ENCODE data around the gene MYB. TPM values are rescaled to one million over a fixed set of nuclear protein-coding genes. Genes with fewer than 3 reads are reported as not detected.
A peak's percentile ranks its signal among the peaks of the same experiment; 100 is the strongest.

Gene MYB
- total and polyA plus RNA-seq, 2 donors: 42.1 to 84.7 TPM

DNA sequence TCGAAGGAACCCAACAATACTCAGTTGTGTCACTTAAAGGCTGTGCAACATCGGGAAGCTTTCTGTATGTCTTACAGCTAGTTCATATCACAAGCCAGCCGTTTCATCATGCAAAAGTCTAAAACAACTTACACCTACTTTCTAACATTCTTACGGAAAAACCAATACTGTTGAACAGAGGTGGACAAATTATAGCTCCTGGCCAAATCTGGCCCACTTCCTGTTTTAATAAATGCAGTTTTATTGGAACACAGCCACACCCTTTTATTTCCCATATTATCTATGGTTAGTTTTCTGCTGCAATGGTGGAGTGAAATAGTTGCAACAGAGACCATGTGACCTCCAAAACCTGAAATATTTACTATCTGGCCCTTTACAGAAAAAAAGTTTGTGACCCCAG is 46.6 kb downstream of the MYB start:
- Histone ChIP-seq H3K27ac (ENCODE audit: low read depth in 1 of 2, low read length in 1 of 2) (no peak overlapping the region), H3K4me3 (ENCODE audit: low read length in 2 of 2) (no peak overlapping the region), H3K27me3 (ENCODE audit: control insufficient read depth in 2 of 2, insufficient read depth in 1 of 2, low read length in 1 of 2) (no peaks in the 10 kb centered on the region), H3K9me3 (ENCODE audit: control insufficient read depth in 2 of 2, insufficient read depth in 1 of 2, low read length in 1 of 2) (no peaks in the 10 kb centered on the region), H3K36me3 (ENCODE audit: control insufficient read depth in 2 of 2, insufficient read depth in 2 of 2, low read length in 1 of 2) (peaks cover 1 to 7% of the 10 kb centered on the region in 2 donors), H3K4me1 (ENCODE audit: control insufficient read depth in 2 of 2, insufficient read depth in 2 of 2, low read length in 2 of 2) (peaks cover 0 to 9% of the 10 kb centered on the region in 2 donors)
- DNase-seq (ENCODE audit: low read depth in 6 of 9, low spot score in 9 of 9): no peak
- 98% methylated on average over 4 of the region's 4 CpGs for WGBS

DNA sequence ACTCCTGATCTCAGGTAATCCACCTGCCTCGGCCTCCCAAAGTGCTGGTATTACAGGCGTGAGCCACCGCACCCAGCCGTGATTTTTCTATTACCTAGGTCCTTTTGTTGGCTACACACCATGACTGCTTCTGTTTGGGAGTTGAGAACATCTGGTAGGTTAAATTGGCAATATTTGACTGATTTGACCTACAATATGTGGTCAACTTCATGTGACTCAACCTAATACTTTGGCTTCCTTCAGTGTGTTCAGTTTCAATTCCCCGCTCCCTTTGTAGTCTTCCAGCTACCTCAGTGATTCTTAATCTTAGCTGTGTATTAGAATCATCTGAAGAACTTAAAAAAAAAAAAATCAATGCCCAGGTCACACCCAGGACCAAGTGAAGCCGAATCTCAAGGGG is 47.4 kb downstream of the MYB start:
- H3K27me3 ChIP-seq (ENCODE audit: control insufficient read depth in 2 of 2, insufficient read depth in 1 of 2, low read length in 1 of 2): no peaks in the 10 kb centered on the region
- 98% methylated on average over 6 of the region's 6 CpGs for WGBS
- no peak for DNase-seq (ENCODE audit: low read depth in 6 of 9, low spot score in 9 of 9)
- no peak overlapping the region for H3K4me3 ChIP-seq (ENCODE audit: low read length in 2 of 2)
- H3K27ac ChIP-seq (ENCODE audit: low read depth in 1 of 2, low read length in 1 of 2): no peak overlapping the region
- peaks cover 0 to 4% of the 10 kb centered on the region in 2 donors for H3K36me3 ChIP-seq (ENCODE audit: control insufficient read depth in 2 of 2, insufficient read depth in 2 of 2, low read length in 1 of 2)
- no peaks in the 10 kb centered on the region for H3K9me3 ChIP-seq (ENCODE audit: control insufficient read depth in 2 of 2, insufficient read depth in 1 of 2, low read length in 1 of 2)
- H3K4me1 ChIP-seq (ENCODE audit: control insufficient read depth in 2 of 2, insufficient read depth in 2 of 2, low read length in 2 of 2): peaks cover 0 to 3% of the 10 kb centered on the region in 2 donors

DNA sequence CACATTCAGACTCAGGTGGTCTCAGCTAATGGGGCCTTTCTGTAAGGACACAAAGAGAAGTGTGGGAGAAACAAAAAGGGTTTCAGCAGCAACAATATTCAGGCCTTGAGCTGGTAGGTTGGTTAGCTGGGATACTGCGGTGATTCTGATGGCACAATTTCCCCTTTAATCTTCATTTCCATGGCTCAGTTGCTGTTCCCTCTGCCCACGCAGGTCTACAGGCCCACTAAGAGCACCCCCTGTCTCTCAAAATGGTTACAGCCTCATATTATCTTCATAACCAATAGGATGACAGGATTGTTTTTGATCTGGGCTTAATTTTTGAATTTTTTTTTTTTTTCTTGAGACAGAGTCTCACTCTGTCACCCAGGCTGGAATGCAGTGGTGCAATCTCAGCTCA is 48.9 kb downstream of the MYB start:
- 94% methylated on average over 2 of the region's 2 CpGs for WGBS
- Histone ChIP-seq H3K27me3 (ENCODE audit: control insufficient read depth in 2 of 2, insufficient read depth in 1 of 2, low read length in 1 of 2) (no peaks in the 10 kb centered on the region), H3K4me1 (ENCODE audit: control insufficient read depth in 2 of 2, insufficient read depth in 2 of 2, low read length in 2 of 2) (peaks cover 3 to 12% of the 10 kb centered on the region in 2 donors), H3K4me3 (ENCODE audit: low read length in 2 of 2) (no peak overlapping the region), H3K27ac (ENCODE audit: low read depth in 1 of 2, low read length in 1 of 2) (no peak overlapping the region), H3K9me3 (ENCODE audit: control insufficient read depth in 2 of 2, insufficient read depth in 1 of 2, low read length in 1 of 2) (no peaks in the 10 kb centered on the region), H3K36me3 (ENCODE audit: control insufficient read depth in 2 of 2, insufficient read depth in 2 of 2, low read length in 1 of 2) (peaks cover 0 to 2% of the 10 kb centered on the region in 2 donors)
- no peak for DNase-seq (ENCODE audit: low read depth in 6 of 9, low spot score in 9 of 9)

DNA sequence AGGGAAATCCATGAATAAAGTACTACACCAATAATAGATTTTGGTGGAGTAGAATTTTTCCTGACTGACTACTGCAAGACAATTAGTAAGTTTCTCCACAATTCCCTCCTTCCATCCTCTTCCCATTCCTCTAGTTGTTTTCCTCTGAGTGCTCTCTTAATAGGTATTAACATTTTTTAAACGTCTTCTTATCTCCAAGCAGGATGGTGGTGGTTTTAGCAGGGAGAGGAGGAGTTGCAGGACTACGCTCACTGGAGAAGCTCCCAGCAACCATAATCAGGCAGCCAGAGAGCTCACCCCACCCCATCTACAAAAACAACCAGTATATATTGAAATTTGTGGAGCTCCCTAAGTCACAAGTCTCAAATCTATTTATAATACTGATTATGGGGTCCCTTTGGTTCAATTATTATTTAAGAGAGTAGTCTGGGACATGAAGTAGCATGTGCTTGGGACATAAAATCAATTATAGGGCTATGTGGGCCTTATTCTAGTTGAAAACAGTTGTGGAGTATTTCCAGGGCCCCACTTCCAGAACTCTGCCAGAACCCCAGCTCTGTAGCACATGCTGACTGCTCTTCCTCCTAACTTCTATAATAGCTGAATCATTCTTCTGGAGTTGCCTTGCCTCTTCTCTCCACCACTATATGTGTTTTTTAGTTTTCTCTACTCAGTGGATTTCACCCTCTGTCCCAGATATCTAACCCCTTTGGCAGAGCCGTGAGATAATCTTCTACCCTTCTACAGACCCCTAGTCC is 49.8 kb downstream of the MYB start:
- H3K36me3 ChIP-seq (ENCODE audit: control insufficient read depth in 2 of 2, insufficient read depth in 2 of 2, low read length in 1 of 2): peaks cover 0 to 2% of the 10 kb centered on the region in 2 donors
- H3K27ac ChIP-seq (ENCODE audit: low read depth in 1 of 2, low read length in 1 of 2): no peak overlapping the region
- peaks cover 6 to 21% of the 10 kb centered on the region in 2 donors for H3K4me1 ChIP-seq (ENCODE audit: control insufficient read depth in 2 of 2, insufficient read depth in 2 of 2, low read length in 2 of 2)
- no peaks in the 10 kb centered on the region for H3K9me3 ChIP-seq (ENCODE audit: control insufficient read depth in 2 of 2, insufficient read depth in 1 of 2, low read length in 1 of 2)
- H3K4me3 ChIP-seq (ENCODE audit: low read length in 2 of 2): no peak overlapping the region
- H3K27me3 ChIP-seq (ENCODE audit: control insufficient read depth in 2 of 2, insufficient read depth in 1 of 2, low read length in 1 of 2): no peaks in the 10 kb centered on the region
- 80% methylated on average over 3 of the region's 3 CpGs for WGBS
- DNase-seq (ENCODE audit: low read depth in 6 of 9, low spot score in 9 of 9): no peak

DNA sequence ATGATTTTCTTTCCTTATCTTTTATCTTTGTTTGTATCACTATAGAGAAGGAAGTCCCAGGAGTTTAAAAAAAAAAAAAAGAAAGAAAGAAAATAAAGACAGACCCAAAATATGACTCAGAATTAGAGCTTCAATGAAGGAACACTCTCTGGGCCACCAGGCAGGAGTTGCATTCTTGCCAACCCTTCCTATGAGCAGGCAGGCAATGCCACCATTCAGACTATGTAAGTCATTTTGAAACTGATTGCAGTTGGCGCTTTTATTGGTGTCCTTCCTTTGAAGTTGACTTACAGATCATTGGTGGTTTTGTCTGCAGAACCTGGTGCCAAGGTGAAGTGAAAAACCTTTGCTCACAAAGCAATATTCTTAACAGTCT is 50.3 kb downstream of the MYB start:
- H3K9me3 ChIP-seq (ENCODE audit: control insufficient read depth in 2 of 2, insufficient read depth in 1 of 2, low read length in 1 of 2): no peaks in the 10 kb centered on the region
- H3K4me1 ChIP-seq (ENCODE audit: control insufficient read depth in 2 of 2, insufficient read depth in 2 of 2, low read length in 2 of 2): peaks cover 9 to 25% of the 10 kb centered on the region in 2 donors
- no peak overlapping the region for H3K4me3 ChIP-seq (ENCODE audit: low read length in 2 of 2)
- WGBS: 93% methylated on average over 1 of the region's 1 CpG
- no peaks in the 10 kb centered on the region for H3K27me3 ChIP-seq (ENCODE audit: control insufficient read depth in 2 of 2, insufficient read depth in 1 of 2, low read length in 1 of 2)
- no peak for DNase-seq (ENCODE audit: low read depth in 6 of 9, low spot score in 9 of 9)
- no peak overlapping the region for H3K27ac ChIP-seq (ENCODE audit: low read depth in 1 of 2, low read length in 1 of 2)
- H3K36me3 ChIP-seq (ENCODE audit: control insufficient read depth in 2 of 2, insufficient read depth in 2 of 2, low read length in 1 of 2): peaks cover 0 to 2% of the 10 kb centered on the region in 2 donors

DNA sequence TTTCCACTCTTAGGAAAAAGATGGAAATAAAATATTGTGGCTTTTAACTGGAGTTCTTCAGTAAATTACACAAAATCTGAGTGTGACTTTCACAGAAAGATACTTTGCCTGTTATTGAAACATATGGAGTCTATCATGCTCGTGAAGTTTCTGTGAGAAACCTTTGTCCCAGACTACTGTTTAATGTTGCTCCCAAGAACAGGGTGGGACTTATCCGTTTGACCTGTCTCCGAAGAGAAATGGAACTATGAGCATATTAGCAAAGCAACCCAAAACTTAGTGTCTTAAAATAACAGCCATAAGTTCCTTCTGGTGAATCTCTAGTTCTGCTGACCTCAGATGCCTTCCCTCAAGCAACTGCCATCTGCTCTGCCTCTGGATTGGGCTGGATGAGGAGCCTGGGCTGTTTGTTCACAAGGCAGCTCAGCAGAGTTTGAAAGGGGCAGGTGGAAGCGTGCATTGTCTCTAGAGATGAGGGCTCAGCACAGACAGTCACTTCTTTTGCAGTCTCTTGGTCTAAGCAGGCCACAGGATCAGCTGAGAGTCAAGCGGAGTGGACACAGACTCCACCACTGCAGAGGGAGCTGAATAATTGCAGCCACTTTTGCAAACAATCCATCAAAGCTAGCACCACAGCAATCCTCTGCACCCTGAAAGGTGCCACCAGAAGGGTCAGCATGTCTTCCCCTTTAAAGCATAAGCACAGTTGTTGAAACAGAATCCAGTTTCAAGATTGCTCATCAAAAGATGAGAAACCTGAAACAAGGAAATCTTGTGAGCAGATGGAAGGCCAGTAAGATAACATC is 52.8 kb downstream of the MYB start:
- DNase-seq (ENCODE audit: low read depth in 6 of 9, low spot score in 9 of 9): peak in 1 of 9 donors; percentile 46
- WGBS: 75% methylated on average over 5 of the region's 5 CpGs
- Histone ChIP-seq H3K4me1 (ENCODE audit: control insufficient read depth in 2 of 2, insufficient read depth in 2 of 2, low read length in 2 of 2) (peaks cover 12 to 33% of the 10 kb centered on the region in 2 donors), H3K27me3 (ENCODE audit: control insufficient read depth in 2 of 2, insufficient read depth in 1 of 2, low read length in 1 of 2) (no peaks in the 10 kb centered on the region), H3K9me3 (ENCODE audit: control insufficient read depth in 2 of 2, insufficient read depth in 1 of 2, low read length in 1 of 2) (no peaks in the 10 kb centered on the region), H3K27ac (ENCODE audit: low read depth in 1 of 2, low read length in 1 of 2) (peak overlapping the region in 1 of 2 donors; percentile 43), H3K4me3 (ENCODE audit: low read length in 2 of 2) (no peak overlapping the region), H3K36me3 (ENCODE audit: control insufficient read depth in 2 of 2, insufficient read depth in 2 of 2, low read length in 1 of 2) (no peaks in the 10 kb centered on the region)

DNA sequence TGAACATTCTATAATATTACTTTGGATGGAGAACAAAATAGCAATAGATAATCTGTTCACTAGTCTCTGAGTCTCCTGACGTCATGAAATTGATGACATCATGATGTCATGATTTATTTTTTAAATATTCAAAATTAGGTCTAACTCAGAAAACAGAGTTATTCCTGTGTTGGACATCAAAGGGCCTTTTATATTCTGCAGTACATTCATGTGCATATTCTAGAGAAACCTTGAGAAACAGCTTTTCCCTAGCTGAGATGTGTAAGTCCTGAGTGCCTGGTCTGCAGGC is 53.3 kb downstream of the MYB start:
- H3K36me3 ChIP-seq (ENCODE audit: control insufficient read depth in 2 of 2, insufficient read depth in 2 of 2, low read length in 1 of 2): no peaks in the 10 kb centered on the region
- H3K27me3 ChIP-seq (ENCODE audit: control insufficient read depth in 2 of 2, insufficient read depth in 1 of 2, low read length in 1 of 2): no peaks in the 10 kb centered on the region
- no peak for DNase-seq (ENCODE audit: low read depth in 6 of 9, low spot score in 9 of 9)
- no peak overlapping the region for H3K4me3 ChIP-seq (ENCODE audit: low read length in 2 of 2)
- no peak overlapping the region for H3K27ac ChIP-seq (ENCODE audit: low read depth in 1 of 2, low read length in 1 of 2)
- peaks cover 12 to 33% of the 10 kb centered on the region in 2 donors for H3K4me1 ChIP-seq (ENCODE audit: control insufficient read depth in 2 of 2, insufficient read depth in 2 of 2, low read length in 2 of 2)
- no peaks in the 10 kb centered on the region for H3K9me3 ChIP-seq (ENCODE audit: control insufficient read depth in 2 of 2, insufficient read depth in 1 of 2, low read length in 1 of 2)
- 90% methylated on average over 1 of the region's 1 CpG for WGBS

DNA sequence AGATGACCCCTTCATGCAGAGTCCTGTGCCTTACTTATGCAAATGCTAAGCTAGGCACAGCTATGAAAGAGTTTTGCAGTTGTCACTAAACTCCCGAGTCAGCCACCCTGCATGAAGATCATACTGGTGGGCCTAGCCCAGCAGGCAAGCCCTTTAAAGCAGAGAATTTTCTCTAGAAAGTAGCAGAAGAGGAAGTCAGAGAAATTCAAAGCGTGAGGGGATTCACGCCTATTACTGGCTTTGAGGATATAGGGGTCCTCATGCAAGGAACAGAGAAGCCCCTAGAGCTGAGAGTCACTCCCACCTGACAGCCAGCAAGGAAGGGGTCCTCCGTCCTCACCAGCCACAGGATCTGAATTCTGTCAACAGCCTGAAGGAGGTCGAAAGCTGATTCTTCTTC is 54.6 kb downstream of the MYB start:
- Histone ChIP-seq H3K27me3 (ENCODE audit: control insufficient read depth in 2 of 2, insufficient read depth in 1 of 2, low read length in 1 of 2) (no peaks in the 10 kb centered on the region), H3K27ac (ENCODE audit: low read depth in 1 of 2, low read length in 1 of 2) (peak overlapping the region in 1 of 2 donors; percentile 56), H3K4me1 (ENCODE audit: control insufficient read depth in 2 of 2, insufficient read depth in 2 of 2, low read length in 2 of 2) (peaks cover 12 to 33% of the 10 kb centered on the region in 2 donors), H3K9me3 (ENCODE audit: control insufficient read depth in 2 of 2, insufficient read depth in 1 of 2, low read length in 1 of 2) (no peaks in the 10 kb centered on the region), H3K4me3 (ENCODE audit: low read length in 2 of 2) (no peak overlapping the region), H3K36me3 (ENCODE audit: control insufficient read depth in 2 of 2, insufficient read depth in 2 of 2, low read length in 1 of 2) (no peaks in the 10 kb centered on the region)
- no peak for DNase-seq (ENCODE audit: low read depth in 6 of 9, low spot score in 9 of 9)
- WGBS: 73% methylated on average over 5 of the region's 5 CpGs

DNA sequence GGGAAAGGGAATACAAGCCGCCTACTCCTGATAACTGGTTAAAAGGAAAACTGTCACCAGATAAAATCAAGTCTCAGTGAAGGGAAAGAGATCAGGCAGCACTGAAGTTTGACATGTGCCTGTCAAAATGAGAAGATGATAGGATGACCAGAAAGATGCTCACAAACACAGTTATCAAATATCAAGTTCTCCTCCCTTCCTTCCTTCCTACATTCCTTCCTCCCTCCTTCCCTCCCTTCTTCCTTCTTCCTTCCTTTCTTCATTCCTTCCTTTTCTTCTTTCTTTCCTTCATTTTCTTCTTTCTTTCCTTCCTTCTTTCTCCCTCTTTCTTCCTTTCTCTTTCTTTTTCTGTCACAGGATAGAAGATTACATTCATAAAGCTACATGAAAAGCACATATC is 55.2 kb downstream of the MYB start:
- H3K4me1 ChIP-seq (ENCODE audit: control insufficient read depth in 2 of 2, insufficient read depth in 2 of 2, low read length in 2 of 2): peaks cover 12 to 31% of the 10 kb centered on the region in 2 donors
- WGBS: 48% methylated on average over 1 of the region's 1 CpG

More for the DNA sequence above, 55.2 kb downstream of the MYB start:
- Histone ChIP-seq H3K27me3 (ENCODE audit: control insufficient read depth in 2 of 2, insufficient read depth in 1 of 2, low read length in 1 of 2) (no peaks in the 10 kb centered on the region), H3K27ac (ENCODE audit: low read depth in 1 of 2, low read length in 1 of 2) (no peak overlapping the region), H3K9me3 (ENCODE audit: control insufficient read depth in 2 of 2, insufficient read depth in 1 of 2, low read length in 1 of 2) (no peaks in the 10 kb centered on the region), H3K36me3 (ENCODE audit: control insufficient read depth in 2 of 2, insufficient read depth in 2 of 2, low read length in 1 of 2) (no peaks in the 10 kb centered on the region), H3K4me3 (ENCODE audit: low read length in 2 of 2) (no peak overlapping the region)
- DNase-seq (ENCODE audit: low read depth in 6 of 9, low spot score in 9 of 9): no peak

Measured in thymus (tissue), 11 donors.